ENCODE results near the gene PLEKHA3.
"Not testable (repeated sequence)": the region's sequence is repeated elsewhere in the genome, so short reads cannot be mapped to it uniquely, and the experiment has no call there.

DNA sequence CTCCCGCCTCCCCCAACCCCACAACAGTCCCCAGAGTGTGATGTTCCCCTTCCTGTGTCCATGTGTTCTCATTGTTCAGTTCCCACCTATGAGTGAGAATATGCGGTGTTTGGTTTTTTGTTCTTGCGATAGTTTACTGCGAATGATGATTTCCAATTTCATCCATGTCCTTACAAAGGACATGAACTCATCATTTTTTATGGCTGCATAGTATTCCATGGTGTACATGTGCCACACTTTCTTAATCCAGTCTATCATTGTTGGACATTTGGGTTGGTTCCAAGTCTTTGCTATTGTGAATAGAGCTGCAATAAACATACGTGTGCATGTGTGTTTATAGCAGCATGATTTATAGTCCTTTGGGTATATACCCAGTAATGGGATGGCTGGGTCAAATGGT is 44.8 kb downstream of the PLEKHA3 start:
- TF ChIP-seq EZH2 (IDR thresholded peaks at IDR 0.05): not testable (repeated sequence)
- TF ChIP-seq, protein P1, sequence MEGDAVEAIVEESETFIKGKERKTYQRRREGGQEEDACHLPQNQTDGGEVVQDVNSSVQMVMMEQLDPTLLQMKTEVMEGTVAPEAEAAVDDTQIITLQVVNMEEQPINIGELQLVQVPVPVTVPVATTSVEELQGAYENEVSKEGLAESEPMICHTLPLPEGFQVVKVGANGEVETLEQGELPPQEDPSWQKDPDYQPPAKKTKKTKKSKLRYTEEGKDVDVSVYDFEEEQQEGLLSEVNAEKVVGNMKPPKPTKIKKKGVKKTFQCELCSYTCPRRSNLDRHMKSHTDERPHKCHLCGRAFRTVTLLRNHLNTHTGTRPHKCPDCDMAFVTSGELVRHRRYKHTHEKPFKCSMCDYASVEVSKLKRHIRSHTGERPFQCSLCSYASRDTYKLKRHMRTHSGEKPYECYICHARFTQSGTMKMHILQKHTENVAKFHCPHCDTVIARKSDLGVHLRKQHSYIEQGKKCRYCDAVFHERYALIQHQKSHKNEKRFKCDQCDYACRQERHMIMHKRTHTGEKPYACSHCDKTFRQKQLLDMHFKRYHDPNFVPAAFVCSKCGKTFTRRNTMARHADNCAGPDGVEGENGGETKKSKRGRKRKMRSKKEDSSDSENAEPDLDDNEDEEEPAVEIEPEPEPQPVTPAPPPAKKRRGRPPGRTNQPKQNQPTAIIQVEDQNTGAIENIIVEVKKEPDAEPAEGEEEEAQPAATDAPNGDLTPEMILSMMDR (IDR thresholded peaks at IDR 0.05): not testable (repeated sequence)

All from neural progenitor cell (in vitro differentiated cells).